GM12865 (cell line): ENCODE measurements around the gene COL5A2.

Experiments
- DNase-seq: peaks from one replicate; pipeline ENCODE4 v3.0.0; 2010; ENCODE audit warnings: low read depth
- H3K4me3 ChIP-seq: 2 replicates; pipeline ENCODE4 v1.5.1; 2011; ENCODE audit warnings: mild to moderate bottlenecking, low read depth, low read length, control low read depth
- TF ChIP-seq, protein P1 (sequence below): IDR thresholded peaks from 2 replicates; pipeline ENCODE4 v1.5.1; 2011; ENCODE audit warnings: low read length, control low read depth, low read depth, inconsistent platforms; ENCODE audit not compliant: insufficient read depth; ENCODE audit errors: missing control alignments

The COL5A2 gene

DNA sequence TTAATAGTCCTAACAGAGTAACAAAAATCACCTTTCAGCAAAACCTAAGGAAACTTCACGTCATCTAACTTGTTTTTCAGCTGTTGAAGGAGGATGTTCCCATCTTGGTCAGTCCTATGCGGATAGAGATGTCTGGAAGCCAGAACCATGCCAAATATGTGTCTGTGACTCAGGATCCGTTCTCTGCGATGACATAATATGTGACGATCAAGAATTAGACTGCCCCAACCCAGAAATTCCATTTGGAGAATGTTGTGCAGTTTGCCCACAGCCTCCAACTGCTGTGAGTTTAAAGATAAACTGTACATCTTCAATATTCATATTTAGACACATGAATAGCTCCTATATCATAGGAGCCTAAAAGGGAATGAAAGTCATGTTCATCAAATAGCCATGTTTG, 194.9 kb downstream of the COL5A2 start:
- no peak for DNase-seq
- H3K4me3 ChIP-seq = no peak overlapping the region
- TF ChIP-seq, protein P1, sequence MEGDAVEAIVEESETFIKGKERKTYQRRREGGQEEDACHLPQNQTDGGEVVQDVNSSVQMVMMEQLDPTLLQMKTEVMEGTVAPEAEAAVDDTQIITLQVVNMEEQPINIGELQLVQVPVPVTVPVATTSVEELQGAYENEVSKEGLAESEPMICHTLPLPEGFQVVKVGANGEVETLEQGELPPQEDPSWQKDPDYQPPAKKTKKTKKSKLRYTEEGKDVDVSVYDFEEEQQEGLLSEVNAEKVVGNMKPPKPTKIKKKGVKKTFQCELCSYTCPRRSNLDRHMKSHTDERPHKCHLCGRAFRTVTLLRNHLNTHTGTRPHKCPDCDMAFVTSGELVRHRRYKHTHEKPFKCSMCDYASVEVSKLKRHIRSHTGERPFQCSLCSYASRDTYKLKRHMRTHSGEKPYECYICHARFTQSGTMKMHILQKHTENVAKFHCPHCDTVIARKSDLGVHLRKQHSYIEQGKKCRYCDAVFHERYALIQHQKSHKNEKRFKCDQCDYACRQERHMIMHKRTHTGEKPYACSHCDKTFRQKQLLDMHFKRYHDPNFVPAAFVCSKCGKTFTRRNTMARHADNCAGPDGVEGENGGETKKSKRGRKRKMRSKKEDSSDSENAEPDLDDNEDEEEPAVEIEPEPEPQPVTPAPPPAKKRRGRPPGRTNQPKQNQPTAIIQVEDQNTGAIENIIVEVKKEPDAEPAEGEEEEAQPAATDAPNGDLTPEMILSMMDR = no peak

DNA sequence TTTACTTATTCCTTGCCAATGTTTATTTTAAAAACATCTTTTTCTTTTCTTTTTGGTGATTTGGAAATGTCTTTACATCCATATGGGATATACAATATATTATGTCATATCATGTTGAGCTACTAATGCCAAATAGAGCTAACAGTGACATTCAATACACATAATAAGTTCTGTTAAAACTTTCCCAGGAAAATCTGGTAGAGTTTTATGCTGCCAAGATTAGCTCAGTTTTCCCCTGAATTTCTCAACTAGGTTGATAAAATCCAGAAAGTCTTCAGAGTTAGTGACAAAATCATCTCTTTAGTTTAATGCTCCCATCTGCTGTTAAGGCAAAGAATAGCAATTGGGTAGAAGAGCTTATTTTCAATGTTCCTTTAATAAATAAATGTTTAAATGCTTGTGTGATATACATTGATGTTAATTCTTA, 195.5 kb downstream of the COL5A2 start:
- no peak overlapping the region for H3K4me3 ChIP-seq
- TF ChIP-seq, protein P1 = no peak
- no peak for DNase-seq

DNA sequence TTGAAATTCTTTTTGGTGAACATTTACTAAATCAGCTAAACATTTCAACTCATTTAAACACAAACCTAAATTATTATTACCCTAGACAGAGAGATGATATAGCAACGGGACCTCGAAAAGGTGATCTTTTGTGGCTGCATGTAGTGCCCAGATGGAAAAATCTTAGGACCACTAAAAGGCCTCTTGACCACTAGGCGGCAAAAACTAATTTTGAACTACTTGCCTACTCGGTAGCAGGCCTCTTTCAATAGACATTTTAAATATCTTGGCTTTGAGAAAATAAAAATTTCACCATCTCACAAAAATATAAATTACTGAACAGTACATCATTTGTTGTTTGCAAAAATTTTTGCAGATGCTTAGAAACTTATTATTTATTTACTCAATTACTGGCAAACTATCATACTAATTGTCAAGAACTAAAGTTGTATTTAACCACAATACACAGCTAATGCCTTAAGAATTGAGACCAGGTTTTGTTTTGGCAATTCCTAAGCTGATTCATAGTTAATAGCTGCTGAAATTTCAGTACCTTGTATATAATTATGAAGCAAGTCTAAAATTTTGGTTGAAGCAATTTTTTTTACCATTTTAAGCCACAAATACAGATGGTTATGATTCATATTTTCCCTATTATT, 196.0 kb downstream of the COL5A2 start:
- DNase-seq = peak; percentile 16
- TF ChIP-seq, protein P1 = peak; percentile 27

More for the DNA sequence above, 196.0 kb downstream of the COL5A2 start:
- H3K4me3 ChIP-seq = no peak overlapping the region
